ENCODE results near the gene TNC.
A peak's percentile ranks its signal among the peaks of the same experiment; 100 is the strongest.

TNC gene

GRCh38 chr9:115043632-115044031, 74.3 kb downstream of the TNC start:
- no peak for DNase-seq

GRCh38 chr9:115042781-115043509, 75.0 kb downstream of the TNC start:
- no peak for DNase-seq

- DNase-seq, result no peak
Measured at GRCh38 chr9:115039516-115040120, 78.3 kb downstream of the TNC start.

- DNase-seq, result no peak
Measured at GRCh38 chr9:115038178-115038577, 79.8 kb downstream of the TNC start.

- no peak for DNase-seq
Measured at GRCh38 chr9:115036691-115037090, 81.3 kb downstream of the TNC start.

GRCh38 chr9:115035841-115036612, 81.9 kb downstream of the TNC start:
- no peak for DNase-seq

GRCh38 chr9:115034801-115035200, 83.2 kb downstream of the TNC start:
- no peak for DNase-seq

- DNase-seq, result no peak
Measured at GRCh38 chr9:115033800-115034199, 84.2 kb downstream of the TNC start.

GRCh38 chr9:115032296-115032695, 85.7 kb downstream of the TNC start:
- no peak for DNase-seq

GRCh38 chr9:115030006-115030405, 88.0 kb downstream of the TNC start:
- DNase-seq, result no peak

GRCh38 chr9:115025721-115026120, 92.2 kb downstream of the TNC start:
- no peak for DNase-seq

GRCh38 chr9:115024925-115025535, 92.9 kb downstream of the TNC start:
- DNase-seq, result no peak

GRCh38 chr9:115022760-115023434, 95.1 kb downstream of the TNC start:
- DNase-seq, result no peak

GRCh38 chr9:115018547-115019435, 99.2 kb downstream of the TNC start:
- DNase-seq, result no peak

- DNase-seq, result no peak
Measured at GRCh38 chr9:115016344-115016743, 101.6 kb downstream of the TNC start.

- peak; percentile 10 for DNase-seq
Measured at GRCh38 chr9:115015018-115015635, 102.8 kb downstream of the TNC start.

GRCh38 chr9:115014438-115014837, 103.5 kb downstream of the TNC start:
- DNase-seq, result no peak

- DNase-seq, result peak; percentile 90
Measured at GRCh38 chr9:115013998-115014397, 104.0 kb downstream of the TNC start.

GRCh38 chr9:115012486-115012885, 105.5 kb downstream of the TNC start:
- no peak for DNase-seq

- DNase-seq, result no peak
Measured at GRCh38 chr9:115010874-115011273, 107.1 kb downstream of the TNC start.

GRCh38 chr9:115008536-115009270, 109.3 kb downstream of the TNC start:
- no peak for DNase-seq

All from NCI-H510A treated with DMSO at 0.1 percent for 48 hours (cell line).